ENCODE data around the gene CEACAM3.

The CEACAM3 gene

GRCh38 chr19:41847351-41848105, 51.1 kb downstream of the CEACAM3 start:
- no peak for DNase-seq

GRCh38 chr19:41848666-41849065, 52.3 kb downstream of the CEACAM3 start:
- DNase-seq, result no peak

- DNase-seq, result no peak
Observed at GRCh38 chr19:41849067-41849466, 52.7 kb downstream of the CEACAM3 start.

GRCh38 chr19:41850381-41850780, 54.0 kb downstream of the CEACAM3 start:
- DNase-seq, result no peak

- no peak for DNase-seq
Observed at GRCh38 chr19:41851456-41851855, 55.1 kb downstream of the CEACAM3 start.

GRCh38 chr19:41853344-41853743, 57.0 kb downstream of the CEACAM3 start:
- DNase-seq, result no peak

GRCh38 chr19:41853768-41854167, 57.4 kb downstream of the CEACAM3 start:
- no peak for DNase-seq

GRCh38 chr19:41859213-41859617, 62.8 kb downstream of the CEACAM3 start:
- DNase-seq, result no peak

- DNase-seq, result peak; percentile 98
Observed at GRCh38 chr19:41859618-41860418, 63.4 kb downstream of the CEACAM3 start, which contains the start of gene RPS19. Gene RPS19, plus strand, starts transcription at chr19:41860255. Its CDS starts 520 bp downstream, at chr19:41860775.

- no peak for DNase-seq
Observed at GRCh38 chr19:41860419-41861115, 64.2 kb downstream of the CEACAM3 start.
